Stimulated activated naive CD8-positive, alpha-beta T cell treated with anti-CD3 and anti-CD28 coated beads, Interleukin-15, Interleukin-2, amounts not matched to agents 100 ng/mL and 50 ng/mL, for 24 hours (primary cell): ENCODE data around the gene PLCB3.
A peak's percentile ranks its signal among the peaks of the same experiment; 100 is the strongest.

Source experiments
- H3K27ac Mint-ChIP-seq: one replicate; pipeline ENCODE4 v1.8.0; 2021; ENCODE audit warnings: mild to moderate bottlenecking, mixed read lengths
- H3K27me3 Mint-ChIP-seq: one replicate; pipeline ENCODE4 v1.8.0; 2021; ENCODE audit warnings: mixed read lengths
- H3K36me3 Mint-ChIP-seq: one replicate; pipeline ENCODE4 v1.8.0; 2021; ENCODE audit warnings: low read depth, mixed read lengths
- H3K4me1 Mint-ChIP-seq: one replicate; pipeline ENCODE4 v1.8.0; 2021; ENCODE audit warnings: low read depth, mixed read lengths
- H3K4me3 Mint-ChIP-seq: one replicate; pipeline ENCODE4 v1.8.0; 2021; ENCODE audit warnings: mild to moderate bottlenecking, mixed read lengths
- H3K9me3 Mint-ChIP-seq: one replicate; pipeline ENCODE4 v1.8.0; 2021; ENCODE audit warnings: mixed read lengths

The PLCB3 gene

DNA sequence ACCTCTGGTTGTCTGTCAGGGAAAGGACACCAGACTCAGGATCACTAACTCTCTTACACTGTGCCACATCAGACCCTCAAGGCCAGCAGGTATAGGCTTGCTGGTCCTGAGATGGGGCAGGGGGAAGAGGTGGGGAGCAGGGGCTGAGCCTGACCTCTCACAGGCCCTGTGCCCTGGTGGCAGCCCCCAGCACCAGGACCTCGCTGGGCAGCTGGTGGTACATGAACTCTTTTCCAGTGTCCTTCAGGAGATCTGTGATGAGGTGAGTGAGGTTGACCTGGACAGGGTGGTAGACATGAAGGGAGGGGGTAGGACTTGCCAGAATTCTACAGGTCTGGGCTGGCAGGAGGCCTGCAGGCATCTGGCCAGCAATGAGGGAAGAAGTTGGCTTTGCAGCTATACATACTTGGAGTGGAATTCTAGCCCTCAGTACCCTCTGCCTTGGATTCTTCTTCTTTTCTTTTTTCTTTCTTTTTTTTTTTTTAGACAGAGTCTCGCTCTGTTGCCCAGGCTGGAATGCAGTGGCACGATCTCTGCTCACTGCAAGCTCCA, 23.8 kb upstream of the PLCB3 start:
- Mint-ChIP-seq H3K4me1 (peaks cover 51% of the 10 kb centered on the region), H3K9me3 (no peaks in the 10 kb centered on the region), H3K4me3 (peak overlapping the region; percentile 87), H3K27ac (peak overlapping the region; percentile 77), H3K36me3 (peaks cover 5% of the 10 kb centered on the region), H3K27me3 (no peaks in the 10 kb centered on the region)

DNA sequence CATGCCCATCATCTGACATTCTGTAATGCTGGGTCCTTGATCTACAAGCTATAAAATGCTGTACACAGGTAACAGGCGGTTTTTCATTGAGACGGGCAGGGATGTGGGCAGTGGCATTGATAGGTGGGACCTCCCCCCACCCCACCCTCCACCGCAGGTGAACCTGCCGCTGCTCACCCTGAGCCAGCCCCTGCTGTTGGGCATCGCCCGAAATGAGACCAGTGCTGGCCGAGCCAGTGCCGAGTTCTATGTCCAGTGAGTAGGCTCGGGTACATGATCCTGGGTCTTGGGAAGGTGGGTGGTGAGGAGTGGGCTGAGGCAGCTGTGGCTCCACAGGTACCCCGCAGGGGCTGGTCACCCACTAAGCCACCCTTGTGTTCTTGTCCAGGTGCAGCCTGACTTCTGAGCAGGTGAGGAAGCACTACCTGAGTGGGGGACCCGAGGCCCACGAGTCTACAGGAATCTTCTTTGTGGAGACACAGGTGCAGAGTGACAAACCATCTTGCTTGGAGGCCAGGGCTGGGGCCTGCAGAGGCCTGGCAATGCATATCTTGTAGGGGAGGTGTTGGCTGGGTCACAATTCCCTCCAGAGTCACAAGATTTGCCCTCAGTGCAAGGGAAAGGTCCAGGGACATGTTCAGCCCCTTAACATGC, 22.1 kb upstream of the PLCB3 start:
- Mint-ChIP-seq H3K36me3 (no peaks in the 10 kb centered on the region), H3K4me1 (peaks cover 60% of the 10 kb centered on the region), H3K4me3 (peak overlapping the region; percentile 86), H3K27me3 (no peaks in the 10 kb centered on the region), H3K27ac (peak overlapping the region; percentile 85), H3K9me3 (no peaks in the 10 kb centered on the region)

- Mint-ChIP-seq H3K27me3 (no peaks in the 10 kb centered on the region), H3K4me3 (peak overlapping the region; percentile 86), H3K4me1 (peaks cover 60% of the 10 kb centered on the region), H3K9me3 (no peaks in the 10 kb centered on the region), H3K27ac (peak overlapping the region; percentile 85), H3K36me3 (no peaks in the 10 kb centered on the region)
Measured at GRCh38 chr11:64229744-64230170, 21.6 kb upstream of the PLCB3 start.

DNA sequence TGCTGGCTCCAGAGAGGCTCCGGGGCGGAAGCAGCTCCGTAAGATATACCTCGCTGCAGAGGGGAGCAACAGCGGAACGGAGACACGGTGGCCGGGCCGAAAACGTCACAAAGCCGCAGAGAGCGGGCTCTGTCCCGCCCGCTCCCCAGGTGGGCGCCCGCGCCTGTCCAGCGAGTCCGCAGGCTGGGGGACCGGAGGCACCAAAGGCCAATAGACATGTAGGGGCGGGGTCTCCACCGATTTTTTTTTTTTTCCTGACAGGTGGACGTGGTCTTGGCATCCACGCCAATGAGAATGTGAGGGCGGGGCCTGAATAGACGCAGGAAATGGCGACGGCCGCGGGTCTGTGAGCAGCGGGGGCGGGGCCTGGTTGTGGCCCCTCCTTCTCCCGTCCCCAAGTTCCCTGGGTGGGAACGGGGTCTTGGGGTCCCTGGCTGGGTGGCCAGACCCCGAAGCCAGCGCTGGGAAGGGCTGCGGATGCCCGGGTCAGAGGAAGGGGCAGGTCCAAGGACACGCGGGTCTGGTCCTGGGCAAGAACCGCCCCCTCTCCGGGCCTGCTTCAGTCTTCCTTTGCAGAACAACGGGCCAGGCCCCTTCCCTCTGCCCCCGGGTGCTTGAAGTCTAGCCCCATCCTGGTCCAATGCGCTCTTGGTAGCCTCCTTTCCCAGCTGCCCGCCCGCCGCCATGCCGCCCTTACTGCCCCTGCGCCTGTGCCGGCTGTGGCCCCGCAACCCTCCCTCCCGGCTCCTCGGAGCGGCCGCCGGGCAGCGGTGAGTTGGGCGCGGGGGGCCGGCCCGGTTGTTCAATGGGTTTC, 21.0 kb upstream of the PLCB3 start, which contains the start of gene DNAJC4:
Gene DNAJC4, plus strand, starts transcription at position 378 of the 814 bp plus-strand sequence. Its CDS starts 307 bp downstream, at position 685.
- Mint-ChIP-seq H3K4me1 (peaks cover 58% of the 10 kb centered on the region), H3K4me3 (peak within 1 kb of the TSS; percentile 86), H3K27ac (peak within 1 kb of the TSS; percentile 85)

GRCh38 chr11:64230985-64231365, 20.4 kb upstream of the PLCB3 start:
- H3K27me3 Mint-ChIP-seq = no peaks in the 10 kb centered on the region

More for the DNA sequence above, 21.0 kb upstream of the PLCB3 start, which contains the start of gene DNAJC4:
- H3K9me3 Mint-ChIP-seq = no peaks in the 10 kb centered on the region
- H3K27me3 Mint-ChIP-seq = no peaks in the 10 kb centered on the region
- H3K36me3 Mint-ChIP-seq = no peaks in the 10 kb centered on the region

GRCh38 chr11:64231546-64231945, 19.8 kb upstream of the PLCB3 start:
- no peaks in the 10 kb centered on the region for H3K9me3 Mint-ChIP-seq
- no peaks in the 10 kb centered on the region for H3K27me3 Mint-ChIP-seq
- H3K36me3 Mint-ChIP-seq = no peaks in the 10 kb centered on the region
- H3K4me3 Mint-ChIP-seq = peak overlapping the region; percentile 86
- H3K4me1 Mint-ChIP-seq = peaks cover 59% of the 10 kb centered on the region
- H3K27ac Mint-ChIP-seq = peak overlapping the region; percentile 21

More at GRCh38 chr11:64230985-64231365, 20.4 kb upstream of the PLCB3 start:
- H3K27ac Mint-ChIP-seq = peak overlapping the region; percentile 85
- no peaks in the 10 kb centered on the region for H3K36me3 Mint-ChIP-seq
- H3K4me3 Mint-ChIP-seq = peak overlapping the region; percentile 86
- peaks cover 59% of the 10 kb centered on the region for H3K4me1 Mint-ChIP-seq
- no peaks in the 10 kb centered on the region for H3K9me3 Mint-ChIP-seq

GRCh38 chr11:64232182-64232966, 19.0 kb upstream of the PLCB3 start:
- Mint-ChIP-seq H3K4me1 (peaks cover 56% of the 10 kb centered on the region), H3K36me3 (no peaks in the 10 kb centered on the region), H3K27me3 (no peaks in the 10 kb centered on the region), H3K9me3 (no peaks in the 10 kb centered on the region), H3K27ac (no peak overlapping the region), H3K4me3 (peak overlapping the region; percentile 86)

GRCh38 chr11:64232967-64233315, 18.4 kb upstream of the PLCB3 start:
- Mint-ChIP-seq H3K36me3 (no peaks in the 10 kb centered on the region), H3K27me3 (no peaks in the 10 kb centered on the region), H3K4me3 (peak overlapping the region; percentile 38), H3K4me1 (peaks cover 50% of the 10 kb centered on the region), H3K9me3 (no peaks in the 10 kb centered on the region), H3K27ac (no peak overlapping the region)

DNA sequence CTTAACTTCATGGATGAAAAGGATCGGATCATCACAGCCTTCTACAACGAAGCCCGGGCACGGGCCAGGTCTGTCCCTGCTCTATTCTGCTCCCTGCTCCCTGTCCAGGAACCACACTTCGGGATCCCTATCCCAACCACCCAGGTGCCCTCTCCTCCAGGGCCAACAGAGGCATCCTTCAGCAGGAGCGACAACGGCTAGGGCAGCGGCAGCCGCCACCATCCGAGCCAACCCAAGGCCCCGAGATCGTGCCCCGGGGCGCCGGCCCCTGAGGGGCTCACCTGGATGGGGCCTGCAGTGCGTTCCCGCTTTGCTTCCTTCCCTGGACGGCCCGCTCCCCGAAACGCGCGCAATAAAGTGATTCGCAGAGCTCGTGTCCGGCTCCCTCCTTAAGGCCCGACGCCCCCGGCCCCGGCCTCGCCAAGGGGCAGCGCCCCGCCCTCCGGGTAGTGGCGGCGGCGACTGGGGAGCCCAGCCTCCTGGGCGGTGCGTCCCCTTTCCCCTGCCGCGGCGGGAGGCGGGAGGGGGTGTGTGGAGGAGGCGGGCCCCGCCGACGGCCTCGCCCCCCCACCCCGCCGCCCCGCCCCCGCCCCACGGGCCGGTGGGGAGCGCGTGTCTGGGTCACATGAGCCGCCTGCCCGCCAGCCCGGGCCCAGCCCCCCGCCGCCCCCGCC, 17.3 kb upstream of the PLCB3 start, which contains the start of gene VEGFB:
Gene VEGFB, plus strand, starts transcription at position 672 of the 674 bp plus-strand sequence. CDS start 250 bp downstream, outside the sequence.
- Mint-ChIP-seq H3K4me3 (peak within 1 kb of the TSS; percentile 87), H3K4me1 (peaks cover 43% of the 10 kb centered on the region), H3K27ac (peak within 1 kb of the TSS; percentile 84), H3K27me3 (no peaks in the 10 kb centered on the region), H3K9me3 (no peaks in the 10 kb centered on the region), H3K36me3 (no peaks in the 10 kb centered on the region)

DNA sequence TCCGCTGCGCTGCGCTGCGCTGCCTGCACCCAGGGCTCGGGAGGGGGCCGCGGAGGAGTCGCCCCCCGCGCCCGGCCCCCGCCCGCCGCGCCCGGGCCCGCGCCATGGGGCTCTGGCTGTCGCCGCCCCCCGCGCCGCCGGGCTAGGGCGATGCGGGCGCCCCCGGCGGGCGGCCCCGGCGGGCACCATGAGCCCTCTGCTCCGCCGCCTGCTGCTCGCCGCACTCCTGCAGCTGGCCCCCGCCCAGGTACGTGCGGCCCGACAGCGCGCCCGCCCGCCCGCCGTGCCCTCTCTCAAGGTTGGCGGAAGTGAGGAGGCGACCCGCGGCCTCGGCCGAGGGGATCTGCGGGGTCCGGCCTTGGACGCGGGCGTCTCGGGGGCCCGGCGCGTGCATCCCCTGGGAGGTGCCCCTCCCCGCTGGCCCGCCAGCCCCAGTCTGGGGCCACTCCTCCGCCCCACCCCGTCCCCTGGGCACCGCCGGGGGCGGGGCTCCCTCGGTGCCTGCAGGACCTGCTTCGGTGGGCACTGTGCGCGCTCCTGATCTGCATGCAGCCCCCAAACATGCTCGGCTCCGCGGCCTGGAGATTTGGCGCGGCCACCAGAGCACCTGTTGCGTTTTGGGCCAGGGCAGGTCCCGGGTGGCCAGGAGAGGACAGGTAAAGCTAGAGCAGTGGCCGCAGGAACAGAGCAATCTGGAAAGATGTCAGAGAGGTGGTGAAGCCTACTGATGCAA, 16.5 kb upstream of the PLCB3 start:
- H3K4me1 Mint-ChIP-seq = peaks cover 41% of the 10 kb centered on the region
- H3K27ac Mint-ChIP-seq = peak overlapping the region; percentile 84
- no peaks in the 10 kb centered on the region for H3K27me3 Mint-ChIP-seq
- no peaks in the 10 kb centered on the region for H3K36me3 Mint-ChIP-seq
- no peaks in the 10 kb centered on the region for H3K9me3 Mint-ChIP-seq
- H3K4me3 Mint-ChIP-seq = peak overlapping the region; percentile 87

GRCh38 chr11:64235437-64236161, 15.7 kb upstream of the PLCB3 start:
- no peaks in the 10 kb centered on the region for H3K9me3 Mint-ChIP-seq
- H3K4me3 Mint-ChIP-seq = peak overlapping the region; percentile 87
- H3K4me1 Mint-ChIP-seq = peaks cover 44% of the 10 kb centered on the region
- no peaks in the 10 kb centered on the region for H3K27me3 Mint-ChIP-seq
- no peaks in the 10 kb centered on the region for H3K36me3 Mint-ChIP-seq
- H3K27ac Mint-ChIP-seq = peak overlapping the region; percentile 84

DNA sequence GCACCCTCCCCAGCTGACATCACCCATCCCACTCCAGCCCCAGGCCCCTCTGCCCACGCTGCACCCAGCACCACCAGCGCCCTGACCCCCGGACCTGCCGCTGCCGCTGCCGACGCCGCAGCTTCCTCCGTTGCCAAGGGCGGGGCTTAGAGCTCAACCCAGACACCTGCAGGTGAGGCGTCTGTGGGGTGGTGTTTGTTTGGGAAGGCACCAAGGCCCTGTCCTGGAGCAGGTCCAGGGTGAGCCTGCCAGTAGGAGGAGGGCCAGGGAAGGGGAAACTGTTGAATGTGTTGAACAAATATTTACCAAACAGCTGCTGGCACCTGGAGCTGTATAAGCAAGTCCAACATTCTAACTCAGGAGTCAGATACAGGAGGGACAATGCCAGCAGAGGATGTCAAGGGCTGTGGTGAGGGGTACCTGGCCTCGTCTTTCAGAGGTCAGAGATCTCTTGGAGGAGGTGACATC, 13.8 kb upstream of the PLCB3 start:
- Mint-ChIP-seq H3K4me1 (peaks cover 32% of the 10 kb centered on the region), H3K9me3 (no peaks in the 10 kb centered on the region), H3K36me3 (no peaks in the 10 kb centered on the region), H3K27me3 (no peaks in the 10 kb centered on the region), H3K27ac (no peak overlapping the region), H3K4me3 (no peak overlapping the region)

GRCh38 chr11:64238076-64238475, 13.3 kb upstream of the PLCB3 start:
- H3K4me3 Mint-ChIP-seq = no peak overlapping the region

More at GRCh38 chr11:64238076-64238475, 13.3 kb upstream of the PLCB3 start:
- H3K36me3 Mint-ChIP-seq = peaks cover under 1% of the 10 kb centered on the region
- H3K9me3 Mint-ChIP-seq = no peaks in the 10 kb centered on the region
- H3K27ac Mint-ChIP-seq = peak overlapping the region; percentile 41
- peaks cover 33% of the 10 kb centered on the region for H3K4me1 Mint-ChIP-seq
- no peaks in the 10 kb centered on the region for H3K27me3 Mint-ChIP-seq
